Measurements from ENCODE around the gene CNGA2. TPM values are rescaled to one million over a fixed set of nuclear protein-coding genes. Genes with fewer than 3 reads are reported as not detected.

The CNGA2 gene
- total and polyA plus RNA-seq, 2 donors (not counting 3 experiments of a cell fraction or from before 2014, with no cell fraction given), result not detected

DNA sequence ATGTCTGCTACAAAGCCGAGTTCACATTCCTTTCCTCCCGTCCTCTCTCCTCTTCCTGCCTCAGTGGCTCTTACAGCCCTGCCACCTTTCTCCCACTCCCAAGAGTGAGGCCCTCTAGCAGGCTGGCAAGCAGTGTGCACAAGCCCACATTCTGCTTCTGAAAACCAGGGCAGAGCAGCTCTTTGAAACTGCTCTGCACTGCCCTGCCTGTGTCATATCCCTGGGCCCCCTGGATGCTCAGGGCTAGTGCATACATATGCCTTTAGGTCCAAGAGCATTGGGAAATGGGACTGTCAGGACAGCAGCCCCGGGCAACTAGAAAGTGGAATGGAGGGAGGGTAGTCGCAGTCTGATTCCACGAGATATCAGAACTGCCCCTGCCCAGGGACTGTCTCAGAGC lies 42.4 kb downstream of the CNGA2 start:
- DNase-seq (ENCODE audit: low read depth, low spot score) (no peak), FAIRE-seq (no peak)
- CTCF ChIA-PET, result no interaction called here
- H3K9me1 ChIP-seq (replicated peaks; ENCODE audit: control insufficient read depth, extremely low read depth, insufficient read depth, low read length), result no peaks in the 10 kb centered on the region
- H3K27ac ChIP-seq (ENCODE audit: insufficient read depth, low read depth, low read length), result no peak overlapping the region
- H3K36me3 ChIP-seq (ENCODE audit: control insufficient read depth in 2 of 2, extremely low read depth in 1 of 2, insufficient read depth in 2 of 2, low read length in 2 of 2), result no peaks in the 10 kb centered on the region
- H4K20me1 ChIP-seq (replicated peaks; ENCODE audit: control insufficient read depth, extremely low read depth, insufficient read depth, low read length), result no peaks in the 10 kb centered on the region
- H3K9me3 ChIP-seq (replicated peaks; ENCODE audit: control insufficient read depth, insufficient read depth, low read length), result no peaks in the 10 kb centered on the region
- BruUV-seq (replicated peaks), result no TSS peak
- no peak overlapping the region for H2AFZ ChIP-seq (ENCODE audit: low read depth, low read length)
- no peaks in the 10 kb centered on the region for H3K79me2 ChIP-seq (ENCODE audit: control insufficient read depth, insufficient read depth, low read length)
- intact Hi-C loops (cut with micrococcal nuclease), result no loop called here
- no peak overlapping the region for H3K9ac ChIP-seq (replicated peaks; ENCODE audit: extremely low read depth, insufficient read depth, low read length)
- H3K4me3 ChIP-seq (replicated peaks in 1 of 3; ENCODE audit: insufficient read depth in 1 of 3, low read depth in 1 of 3, low read length in 3 of 3), result no peak overlapping the region
- H3K4me2 ChIP-seq (ENCODE audit: insufficient read depth, low read length), result no peak overlapping the region
- dilution Hi-C loops (cut with MboI; ENCODE audit: extremely low pct_ligation_motif_present, low sequenced_read_pairs), result no loop called here
- POLR2A ChIA-PET, result no interaction called here
- no peaks in the 10 kb centered on the region for H3K27me3 ChIP-seq (ENCODE audit: control insufficient read depth in 2 of 2, insufficient read depth in 2 of 2, low read length in 2 of 2)
- TF ChIP-seq, protein P1, sequence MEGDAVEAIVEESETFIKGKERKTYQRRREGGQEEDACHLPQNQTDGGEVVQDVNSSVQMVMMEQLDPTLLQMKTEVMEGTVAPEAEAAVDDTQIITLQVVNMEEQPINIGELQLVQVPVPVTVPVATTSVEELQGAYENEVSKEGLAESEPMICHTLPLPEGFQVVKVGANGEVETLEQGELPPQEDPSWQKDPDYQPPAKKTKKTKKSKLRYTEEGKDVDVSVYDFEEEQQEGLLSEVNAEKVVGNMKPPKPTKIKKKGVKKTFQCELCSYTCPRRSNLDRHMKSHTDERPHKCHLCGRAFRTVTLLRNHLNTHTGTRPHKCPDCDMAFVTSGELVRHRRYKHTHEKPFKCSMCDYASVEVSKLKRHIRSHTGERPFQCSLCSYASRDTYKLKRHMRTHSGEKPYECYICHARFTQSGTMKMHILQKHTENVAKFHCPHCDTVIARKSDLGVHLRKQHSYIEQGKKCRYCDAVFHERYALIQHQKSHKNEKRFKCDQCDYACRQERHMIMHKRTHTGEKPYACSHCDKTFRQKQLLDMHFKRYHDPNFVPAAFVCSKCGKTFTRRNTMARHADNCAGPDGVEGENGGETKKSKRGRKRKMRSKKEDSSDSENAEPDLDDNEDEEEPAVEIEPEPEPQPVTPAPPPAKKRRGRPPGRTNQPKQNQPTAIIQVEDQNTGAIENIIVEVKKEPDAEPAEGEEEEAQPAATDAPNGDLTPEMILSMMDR (IDR thresholded peaks at IDR 0.05; ENCODE audit: extremely low read depth in 1 of 2, insufficient read depth in 1 of 2, low read depth in 1 of 2, low read length in 2 of 2), result no peak
- TF ChIP-seq FOS (IDR thresholded peaks at IDR 0.05; ENCODE audit: borderline replicate concordance, insufficient read depth, low read length) (no peak), MYC (IDR thresholded peaks at IDR 0.05; ENCODE audit: low read depth, low read length) (no peak), GATA2 (IDR thresholded peaks at IDR 0.05; ENCODE audit: insufficient read depth, insufficient read length, low read depth, low read length) (no peak), EZH2 (IDR thresholded peaks at IDR 0.05; ENCODE audit: borderline replicate concordance, low read depth, low read length, severe bottlenecking) (no peak), POLR2A (IDR thresholded peaks at IDR 0.05; ENCODE audit: low read depth, low read length) (no peak), POLR2AphosphoS5 (IDR thresholded peaks at IDR 0.05; ENCODE audit: insufficient read depth, low read depth, low read length) (no peak), JUN (IDR thresholded peaks at IDR 0.05; ENCODE audit: borderline replicate concordance, insufficient read depth, insufficient read length, low read depth) (no peak)
- TF ChIP-seq, protein P2, sequence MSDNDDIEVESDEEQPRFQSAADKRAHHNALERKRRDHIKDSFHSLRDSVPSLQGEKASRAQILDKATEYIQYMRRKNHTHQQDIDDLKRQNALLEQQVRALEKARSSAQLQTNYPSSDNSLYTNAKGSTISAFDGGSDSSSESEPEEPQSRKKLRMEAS (IDR thresholded peaks at IDR 0.05; ENCODE audit: insufficient read depth, insufficient read length), result no peak
- H3K4me1 ChIP-seq (ENCODE audit: control insufficient read depth, extremely low read depth, insufficient read depth, low read length), result no peaks in the 10 kb centered on the region
